ENCODE measurements around the gene SLC4A1AP.

SLC4A1AP gene

DNA sequence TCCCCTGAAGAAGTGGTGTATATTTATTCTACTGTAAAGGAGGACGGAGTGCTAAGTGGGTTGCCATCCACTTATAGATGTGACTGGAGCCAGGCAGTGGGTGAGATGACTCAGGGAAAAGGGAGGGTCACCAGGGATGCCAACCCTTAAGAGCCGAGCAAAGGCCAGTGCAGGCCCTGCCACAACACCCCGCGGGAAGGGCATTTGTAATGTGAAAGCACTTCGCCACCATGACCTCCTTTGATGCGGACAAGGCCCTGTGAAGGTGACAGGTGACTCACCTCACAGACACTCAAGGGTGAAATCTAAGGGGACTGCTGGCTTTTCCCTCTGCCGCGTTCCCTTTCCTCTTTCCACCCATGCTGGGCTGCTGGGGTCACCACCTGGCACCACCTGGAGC, 57.6 kb downstream of the SLC4A1AP start:
- DNase-seq (ENCODE audit: extremely low read depth, low read depth), result no peak
- TF ChIP-seq, protein P1, sequence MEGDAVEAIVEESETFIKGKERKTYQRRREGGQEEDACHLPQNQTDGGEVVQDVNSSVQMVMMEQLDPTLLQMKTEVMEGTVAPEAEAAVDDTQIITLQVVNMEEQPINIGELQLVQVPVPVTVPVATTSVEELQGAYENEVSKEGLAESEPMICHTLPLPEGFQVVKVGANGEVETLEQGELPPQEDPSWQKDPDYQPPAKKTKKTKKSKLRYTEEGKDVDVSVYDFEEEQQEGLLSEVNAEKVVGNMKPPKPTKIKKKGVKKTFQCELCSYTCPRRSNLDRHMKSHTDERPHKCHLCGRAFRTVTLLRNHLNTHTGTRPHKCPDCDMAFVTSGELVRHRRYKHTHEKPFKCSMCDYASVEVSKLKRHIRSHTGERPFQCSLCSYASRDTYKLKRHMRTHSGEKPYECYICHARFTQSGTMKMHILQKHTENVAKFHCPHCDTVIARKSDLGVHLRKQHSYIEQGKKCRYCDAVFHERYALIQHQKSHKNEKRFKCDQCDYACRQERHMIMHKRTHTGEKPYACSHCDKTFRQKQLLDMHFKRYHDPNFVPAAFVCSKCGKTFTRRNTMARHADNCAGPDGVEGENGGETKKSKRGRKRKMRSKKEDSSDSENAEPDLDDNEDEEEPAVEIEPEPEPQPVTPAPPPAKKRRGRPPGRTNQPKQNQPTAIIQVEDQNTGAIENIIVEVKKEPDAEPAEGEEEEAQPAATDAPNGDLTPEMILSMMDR (IDR thresholded peaks at IDR 0.05; ENCODE audit: low read depth, low read length, missing control alignments), result no peak
- H3K4me3 ChIP-seq (replicated peaks; ENCODE audit: low read depth, low read length), result no peak overlapping the region

DNA sequence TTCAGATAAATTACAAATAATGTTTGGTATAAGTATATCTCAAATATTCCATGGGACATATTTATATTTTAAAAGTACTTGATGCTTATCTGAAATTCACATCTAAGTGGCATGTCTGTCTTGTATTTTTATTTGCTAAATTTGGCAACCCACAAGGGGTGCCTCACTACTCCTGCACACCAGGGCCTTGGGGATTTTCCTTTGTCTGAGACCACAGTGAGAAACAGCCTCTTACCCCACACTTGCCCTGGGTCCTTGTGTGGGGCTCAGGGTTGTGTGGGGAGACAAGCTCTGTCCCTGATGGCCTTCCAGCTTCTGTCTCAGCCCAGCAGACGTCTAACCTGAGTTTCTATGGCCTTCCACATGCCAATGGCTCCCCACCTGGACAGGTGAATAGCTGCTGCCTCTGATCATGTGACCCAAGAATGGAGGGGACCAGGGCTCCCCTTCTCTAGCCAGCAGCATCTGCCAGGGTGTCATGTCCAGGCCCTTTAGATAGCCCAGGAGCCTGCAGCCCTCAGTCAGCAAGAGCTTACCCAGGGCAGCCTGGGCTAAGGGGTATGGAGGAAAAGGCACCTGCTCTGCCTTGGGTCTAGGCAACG, 58.3 kb downstream of the SLC4A1AP start:
- no peak for DNase-seq (ENCODE audit: extremely low read depth, low read depth)
- TF ChIP-seq, protein P1 (IDR thresholded peaks at IDR 0.05; ENCODE audit: low read depth, low read length, missing control alignments), result no peak
- H3K4me3 ChIP-seq (replicated peaks; ENCODE audit: low read depth, low read length), result no peak overlapping the region

DNA sequence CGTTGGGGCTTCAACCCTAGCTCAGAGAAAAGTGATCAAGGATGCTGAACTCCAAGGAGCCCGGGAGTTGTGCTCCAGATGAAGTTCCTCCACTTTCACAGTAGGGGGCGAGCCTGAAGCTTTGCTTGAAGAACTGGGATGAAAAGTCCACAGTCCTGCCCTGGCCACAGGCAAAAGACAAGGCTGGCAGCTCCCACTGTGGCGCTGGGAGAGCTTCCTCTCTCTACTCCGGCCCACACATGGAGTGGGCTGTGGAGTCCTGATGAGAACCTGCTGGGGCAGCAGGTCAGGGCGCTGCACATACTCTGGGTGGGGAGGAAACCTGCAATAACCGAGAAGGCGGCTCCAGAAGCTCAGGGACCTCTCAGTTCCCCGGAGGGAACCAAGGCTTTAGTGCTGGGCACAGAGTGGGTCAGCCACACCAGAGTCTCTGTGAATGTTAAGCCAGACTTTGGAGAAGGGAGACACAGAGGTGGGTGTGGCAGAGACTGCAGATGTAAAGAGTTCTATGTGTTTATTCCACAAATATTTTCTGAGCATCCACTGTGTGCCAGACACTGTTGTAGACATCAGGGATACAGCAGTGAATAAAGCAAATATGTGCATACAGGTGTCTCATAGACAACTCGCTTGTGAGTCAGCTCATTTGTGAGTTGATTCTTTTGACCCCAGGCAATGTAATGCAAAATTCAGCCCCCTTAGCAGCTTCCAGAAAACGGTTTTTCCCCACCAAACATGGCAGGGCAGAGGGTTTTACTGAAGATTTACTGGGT, 59.9 kb downstream of the SLC4A1AP start:
- TF ChIP-seq, protein P1 (IDR thresholded peaks at IDR 0.05; ENCODE audit: low read depth, low read length, missing control alignments), result peak; percentile 82
- H3K4me3 ChIP-seq (replicated peaks; ENCODE audit: low read depth, low read length), result no peak overlapping the region
- no peak for DNase-seq (ENCODE audit: extremely low read depth, low read depth)

DNA sequence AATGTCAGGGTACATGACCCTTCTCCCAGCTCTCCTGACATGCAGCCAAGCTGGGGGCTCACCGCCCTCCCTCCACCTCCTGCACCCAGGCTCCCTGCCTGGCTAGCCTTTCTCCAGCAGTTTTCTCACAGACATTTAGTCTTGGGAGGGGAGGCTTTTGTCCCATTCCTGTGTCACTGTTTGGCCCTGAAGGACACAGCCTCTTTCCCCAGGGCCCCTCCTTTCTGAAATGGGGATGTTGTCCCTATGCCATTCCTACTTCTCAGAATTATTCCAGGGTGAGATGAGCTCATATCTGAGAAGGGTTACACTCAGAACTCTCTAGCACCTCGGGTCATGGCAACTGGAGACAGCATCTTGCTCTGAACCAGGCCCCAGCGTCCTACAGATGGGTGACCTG, 60.5 kb downstream of the SLC4A1AP start:
- H3K4me3 ChIP-seq (replicated peaks; ENCODE audit: low read depth, low read length), result no peak overlapping the region
- DNase-seq (ENCODE audit: extremely low read depth, low read depth), result no peak
- TF ChIP-seq, protein P1 (IDR thresholded peaks at IDR 0.05; ENCODE audit: low read depth, low read length, missing control alignments), result no peak

DNA sequence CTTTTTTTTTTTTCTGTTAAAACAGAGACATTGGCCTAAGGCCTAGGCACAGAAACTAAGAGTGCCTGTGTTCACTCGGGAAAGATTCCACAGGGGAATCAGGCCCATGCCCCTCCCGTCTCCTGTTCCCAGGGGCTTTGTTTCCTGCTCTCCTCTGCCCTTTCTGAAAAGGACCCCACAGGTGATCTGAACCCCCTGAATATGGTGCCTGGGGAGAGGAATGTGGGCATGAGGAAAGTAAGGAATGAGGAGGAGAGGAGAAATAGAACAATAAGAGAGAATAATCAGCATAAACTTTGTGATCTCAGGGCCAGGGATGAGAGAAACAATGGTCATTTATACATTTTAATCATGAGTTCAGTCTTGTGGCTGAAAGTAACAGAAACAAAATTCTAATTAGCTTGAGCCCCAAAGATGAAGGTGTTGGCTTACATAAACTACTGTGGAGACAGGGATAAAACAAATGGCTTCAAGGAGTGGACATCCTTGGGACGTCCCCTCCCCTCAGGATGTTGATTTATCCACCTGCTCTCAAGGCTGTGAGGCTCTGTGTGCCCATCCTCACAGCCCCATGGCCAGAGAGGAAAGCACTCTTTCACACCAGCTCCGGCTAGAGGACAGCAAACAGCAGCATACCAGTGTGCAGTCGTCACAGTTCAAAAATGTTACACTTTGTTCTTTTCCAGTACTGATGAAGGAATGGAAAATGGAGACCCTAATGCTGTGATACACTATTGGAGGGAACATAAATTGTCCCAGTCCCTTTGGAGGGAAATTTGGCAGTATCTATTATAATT, 61.4 kb downstream of the SLC4A1AP start:
- TF ChIP-seq, protein P1 (IDR thresholded peaks at IDR 0.05; ENCODE audit: low read depth, low read length, missing control alignments), result no peak
- no peak for DNase-seq (ENCODE audit: extremely low read depth, low read depth)
- no peak overlapping the region for H3K4me3 ChIP-seq (replicated peaks; ENCODE audit: low read depth, low read length)

DNA sequence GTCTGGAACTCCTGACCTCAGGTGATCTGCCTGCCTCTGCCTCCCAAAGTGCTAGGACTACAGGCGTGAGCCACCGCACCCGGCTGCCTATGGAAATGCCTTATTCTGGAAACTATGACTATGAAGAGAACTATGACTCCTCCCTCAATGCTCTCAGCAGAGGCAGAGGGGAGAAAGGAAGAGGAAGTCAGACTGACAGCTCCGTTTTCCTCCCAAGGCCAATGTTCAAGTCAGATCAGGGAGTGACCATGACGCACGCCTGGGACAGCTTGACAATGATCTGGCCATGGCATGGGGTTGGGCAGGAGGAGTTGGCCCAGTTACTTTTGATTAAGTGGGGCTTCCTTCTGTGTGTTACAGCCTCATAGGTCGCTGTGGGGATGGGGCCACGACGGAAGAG, 63.6 kb downstream of the SLC4A1AP start:
- TF ChIP-seq, protein P1 (IDR thresholded peaks at IDR 0.05; ENCODE audit: low read depth, low read length, missing control alignments), result no peak
- no peak for DNase-seq (ENCODE audit: extremely low read depth, low read depth)
- no peak overlapping the region for H3K4me3 ChIP-seq (replicated peaks; ENCODE audit: low read depth, low read length)

All from HFF-Myc (cell line).